Stomach (tissue), 9 donors: Measurements from ENCODE around the gene CXCL12. TPM values are rescaled to one million over a fixed set of nuclear protein-coding genes. Genes with fewer than 3 reads are reported as not detected.
A peak's percentile ranks its signal among the peaks of the same experiment; 100 is the strongest.

ENCODE experiments used
- DNase-seq, 2 donors: peaks; one replicate each; pipeline versions ENCODE4 v3.0.0 to v3.0.0-alpha.2; 2013 to 2019
- H3K27ac ChIP-seq, 5 donors: fragments of 200-600 bp in 4 of 5; sonication (generic) in 4 of 5; one replicate each; pipeline ENCODE4 v1.5.1; 2013 to 2019; ENCODE audit warnings: mild to moderate bottlenecking in 1 of 5, moderate library complexity in 1 of 5
- H3K27me3 ChIP-seq, 3 donors: fragments of 200-600 bp; sonication (generic); one replicate each; pipeline ENCODE4 v1.5.1; 2017 to 2019; ENCODE audit warnings: mixed run types in 1 of 3
- H3K36me3 ChIP-seq, 4 donors: fragments of 200-600 bp; sonication (generic); 1 replicate in 3 of 4; 2 replicates in 1 of 4; pipeline ENCODE4 v1.5.1; 2016 to 2019
- H3K4me1 ChIP-seq, 4 donors: fragments of 200-600 bp; sonication (generic); one replicate each; pipeline ENCODE4 v1.5.1; 2016 to 2019
- H3K4me3 ChIP-seq, 4 donors: fragments of 200-600 bp; sonication (generic) in 3 of 4; one replicate each; pipeline ENCODE4 v1.5.1; 2016 to 2019; ENCODE audit warnings: mild to moderate bottlenecking in 1 of 4
- H3K9me3 ChIP-seq, 4 donors: fragments of 200-600 bp; sonication (generic); one replicate each; pipeline ENCODE4 v1.5.1; 2016 to 2019
- EP300 ChIP-seq: sonication (generic); formaldehyde crosslinking; IDR thresholded peaks from one replicate; pipeline ENCODE4 v1.6.1; 2017; ENCODE audit warnings: antibody characterized with exemption
- POLR2A ChIP-seq, 4 donors: fragments of 450-650 bp; IDR thresholded peaks; one replicate each; pipeline ENCODE4 v1.6.1; 2016; ENCODE audit warnings: antibody characterized with exemption in 4 of 4, control low read depth in 2 of 4, mild to moderate bottlenecking in 1 of 4, moderate library complexity in 1 of 4
- POLR2AphosphoS5 ChIP-seq, 3 donors: sonication (generic); formaldehyde crosslinking; IDR thresholded peaks; one replicate each; pipeline ENCODE4 v1.6.1; 2016; ENCODE audit warnings: antibody characterized with exemption in 3 of 3
- WGBS, 5 donors: extraction: QIAGEN DNeasy Blood & Tissue Kit in 3 of 5; methylation state at CpG; one replicate each; pipeline versions ENCODE4 v1.1.5 to v1.1.7; 2013 to 2018; 5-methylcytosine and 5-hydroxymethylcytosine counted together
- intact Hi-C: fragments of 100-400 bp; cut with DNase I; formaldehyde crosslinking; loops from one replicate; pipeline ENCODE4 v1.15.1; 2023; ENCODE audit warnings: low total_unique reads
- polyA plus RNA-seq, 3 donors: library from polyadenylated mRNA; stranded (reverse); fragments of 200-250 nt; gene quantifications; one replicate each; pipeline ENCODE4 v1.2.3, GENCODE V29; 2013
- total RNA-seq, 5 donors: library from RNA; depleted of rRNA; stranded (reverse); fragments of >200 nt; gene quantifications; one replicate each; pipeline versions ENCODE4 v1.1.0 to v1.2.3, GENCODE V29; 2014 to 2016
- TF ChIP-seq, protein P1 (sequence below), 7 experiments: fragments of 450-650 bp in 4 of 7; fragments of 200-600 bp in 3 of 7; sonication (generic) in 3 of 7; IDR thresholded peaks; one replicate each; pipeline ENCODE4 v1.5.1; 2016 to 2019; ENCODE audit warnings: antibody characterized with exemption in 7 of 7, control low read depth in 2 of 7, mild to moderate bottlenecking in 1 of 7
- donor health status: healthy with polysubstance abuse.
- donor health status: Bipolar disorder and iron deficiency.
- donor health status: healthy.

The CXCL12 gene
- total and polyA plus RNA-seq, 8 donors, result 5.8 to 52.3 (median 12.9) TPM

DNA sequence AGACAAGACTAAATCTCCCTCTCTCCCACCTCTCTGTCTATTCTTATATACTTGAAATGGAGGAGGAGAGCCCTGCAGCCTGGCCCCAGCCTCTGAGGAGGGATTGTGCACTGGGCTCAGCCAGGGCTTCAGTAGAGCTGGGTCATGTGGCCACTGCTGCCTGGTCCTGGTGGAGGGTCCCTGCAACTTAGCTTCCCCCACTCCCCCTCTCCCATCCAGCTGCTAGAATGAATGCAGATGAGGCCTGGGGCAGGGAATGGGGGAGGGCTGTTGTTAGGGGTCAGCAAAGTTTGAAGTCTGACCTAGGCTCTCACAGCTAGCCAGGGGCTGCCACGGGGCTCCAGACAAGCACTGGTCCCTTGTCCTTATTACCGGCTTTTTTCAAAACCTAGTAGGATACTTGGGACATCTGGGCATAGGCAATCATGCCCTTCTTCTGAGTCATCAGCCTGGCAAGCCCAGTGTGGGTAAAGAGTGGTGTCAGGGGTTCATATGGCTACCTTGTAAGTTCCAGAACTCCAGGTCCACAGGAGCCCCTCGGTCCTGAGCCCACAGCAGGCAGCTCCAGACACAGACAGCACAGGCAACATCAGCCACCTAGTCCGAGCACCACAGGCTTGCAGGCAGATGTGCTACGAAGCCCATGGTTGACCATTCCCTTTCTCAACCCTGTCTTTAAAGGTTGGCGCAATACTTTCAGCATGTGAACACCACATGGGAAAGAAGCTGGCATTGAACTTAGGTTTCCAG, 12.8 kb upstream of the CXCL12 start:
- Histone ChIP-seq H3K36me3 (no peaks in the 10 kb centered on the region), H3K9me3 (no peaks in the 10 kb centered on the region), H3K4me1 (no peaks in the 10 kb centered on the region), H3K27me3 (peaks cover 0 to 41% (median 0%) of the 10 kb centered on the region in 3 donors), H3K4me3 (no peak overlapping the region), H3K27ac (no peak overlapping the region)
- intact Hi-C loops, result loop anchor here (10.0 kb wide), 1 partner anchor 457 kb away; no protein-coding TSS in a partner anchor
- TF ChIP-seq POLR2AphosphoS5 (IDR thresholded peaks at IDR 0.05), result no peak
- no peak for TF ChIP-seq POLR2A (IDR thresholded peaks at IDR 0.05)
- no peak for DNase-seq
- whole genome bisulfite sequencing, 5 donors, result 76 to 81% (median 78%) methylated on average over 6 of the region's 6 CpGs

DNA sequence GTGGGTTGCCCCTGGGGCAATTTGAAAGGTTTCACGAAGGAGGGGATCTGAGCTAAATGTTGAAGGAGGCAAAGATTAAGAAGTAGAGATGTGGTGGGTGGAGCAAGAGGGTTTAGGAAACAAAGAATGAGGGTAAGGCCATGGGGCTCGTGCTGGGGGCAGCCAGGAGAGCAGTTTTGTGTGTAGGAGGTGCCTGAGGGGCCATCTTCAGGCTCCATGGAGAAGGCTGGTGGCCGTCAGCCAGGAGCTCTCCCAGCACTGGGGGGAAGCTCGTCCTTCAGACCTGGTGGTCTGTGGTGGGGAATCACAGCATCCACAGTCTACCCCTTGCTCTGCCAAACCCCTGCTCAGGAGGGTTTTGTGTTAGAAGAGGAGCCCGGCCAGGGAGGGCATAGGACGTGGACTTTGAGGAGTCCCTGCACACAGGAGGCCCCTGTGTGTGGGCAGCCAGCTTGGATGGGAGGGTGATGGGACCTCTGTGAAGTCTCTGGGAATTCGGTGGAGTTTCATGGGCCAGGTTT, 11.8 kb upstream of the CXCL12 start:
- intact Hi-C loops, result loop anchor here (10.0 kb wide), 1 partner anchor 458 kb away; no protein-coding TSS in a partner anchor
- 69 to 90% (median 77%) methylated on average over 6 to 7 of the region's 7 CpGs for WGBS, 5 donors
- H3K27me3 ChIP-seq, result peaks cover 0 to 43% (median 0%) of the 10 kb centered on the region in 3 donors

DNA sequence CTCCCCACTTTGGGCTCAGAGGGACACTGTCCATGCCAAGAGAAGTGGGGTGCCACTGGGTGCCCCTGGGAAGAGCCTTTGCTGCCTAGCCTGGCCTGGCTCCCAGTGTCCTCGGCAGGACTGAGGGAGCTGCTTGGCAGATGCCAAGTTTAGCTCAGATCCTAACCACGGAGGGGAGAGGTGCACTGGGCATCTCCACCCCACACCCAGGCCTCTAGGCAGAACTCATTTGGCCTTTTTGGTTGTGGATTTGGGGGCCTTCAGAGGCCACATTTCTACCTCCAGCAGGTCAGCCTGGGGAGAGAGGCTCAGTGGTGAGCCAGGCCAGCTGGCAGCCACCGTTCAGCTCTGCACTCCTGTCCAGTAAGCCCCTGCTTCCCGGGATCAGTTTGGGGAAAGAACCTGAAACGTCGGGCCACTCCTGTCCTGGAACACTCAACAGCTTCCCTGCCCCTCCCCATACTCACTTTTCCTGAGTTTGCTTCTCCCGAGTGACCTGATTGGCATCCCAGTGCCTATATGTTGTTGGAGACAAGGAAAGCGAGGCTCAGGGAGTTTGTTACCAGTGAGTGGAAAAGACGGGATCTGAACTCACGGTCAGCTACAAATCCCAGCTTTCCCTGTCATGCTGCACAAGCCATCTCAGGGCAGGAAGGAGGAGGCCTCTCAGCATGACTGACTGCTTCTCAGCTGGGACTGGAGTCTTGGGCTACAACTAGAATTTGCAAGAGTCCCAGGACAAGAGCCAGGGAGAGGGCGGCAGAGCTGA, 11.2 kb upstream of the CXCL12 start:
- H3K9me3 ChIP-seq, result no peaks in the 10 kb centered on the region
- H3K4me3 ChIP-seq, result no peak overlapping the region
- H3K36me3 ChIP-seq, result no peaks in the 10 kb centered on the region
- DNase-seq, result no peak
- peaks cover 0 to 44% (median 0%) of the 10 kb centered on the region in 3 donors for H3K27me3 ChIP-seq
- H3K27ac ChIP-seq, result no peak overlapping the region
- no peaks in the 10 kb centered on the region for H3K4me1 ChIP-seq
- 72 to 82% (median 81%) methylated on average over 9 to 11 of the region's 11 CpGs for WGBS, 5 donors
- intact Hi-C loops, result loop anchor here (10.0 kb wide), 1 partner anchor 459 kb away; no protein-coding TSS in a partner anchor
- TF ChIP-seq POLR2AphosphoS5 (IDR thresholded peaks at IDR 0.05), result no peak

More for the DNA sequence above, 11.8 kb upstream of the CXCL12 start:
- no peaks in the 10 kb centered on the region for H3K36me3 ChIP-seq
- no peaks in the 10 kb centered on the region for H3K4me1 ChIP-seq
- no peak overlapping the region for H3K4me3 ChIP-seq
- DNase-seq, result no peak
- no peaks in the 10 kb centered on the region for H3K9me3 ChIP-seq
- H3K27ac ChIP-seq, result no peak overlapping the region
- TF ChIP-seq POLR2A (IDR thresholded peaks at IDR 0.05) (no peak), EP300 (no peak)
- TF ChIP-seq, protein P1, sequence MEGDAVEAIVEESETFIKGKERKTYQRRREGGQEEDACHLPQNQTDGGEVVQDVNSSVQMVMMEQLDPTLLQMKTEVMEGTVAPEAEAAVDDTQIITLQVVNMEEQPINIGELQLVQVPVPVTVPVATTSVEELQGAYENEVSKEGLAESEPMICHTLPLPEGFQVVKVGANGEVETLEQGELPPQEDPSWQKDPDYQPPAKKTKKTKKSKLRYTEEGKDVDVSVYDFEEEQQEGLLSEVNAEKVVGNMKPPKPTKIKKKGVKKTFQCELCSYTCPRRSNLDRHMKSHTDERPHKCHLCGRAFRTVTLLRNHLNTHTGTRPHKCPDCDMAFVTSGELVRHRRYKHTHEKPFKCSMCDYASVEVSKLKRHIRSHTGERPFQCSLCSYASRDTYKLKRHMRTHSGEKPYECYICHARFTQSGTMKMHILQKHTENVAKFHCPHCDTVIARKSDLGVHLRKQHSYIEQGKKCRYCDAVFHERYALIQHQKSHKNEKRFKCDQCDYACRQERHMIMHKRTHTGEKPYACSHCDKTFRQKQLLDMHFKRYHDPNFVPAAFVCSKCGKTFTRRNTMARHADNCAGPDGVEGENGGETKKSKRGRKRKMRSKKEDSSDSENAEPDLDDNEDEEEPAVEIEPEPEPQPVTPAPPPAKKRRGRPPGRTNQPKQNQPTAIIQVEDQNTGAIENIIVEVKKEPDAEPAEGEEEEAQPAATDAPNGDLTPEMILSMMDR (IDR thresholded peaks at IDR 0.05), result no peak

DNA sequence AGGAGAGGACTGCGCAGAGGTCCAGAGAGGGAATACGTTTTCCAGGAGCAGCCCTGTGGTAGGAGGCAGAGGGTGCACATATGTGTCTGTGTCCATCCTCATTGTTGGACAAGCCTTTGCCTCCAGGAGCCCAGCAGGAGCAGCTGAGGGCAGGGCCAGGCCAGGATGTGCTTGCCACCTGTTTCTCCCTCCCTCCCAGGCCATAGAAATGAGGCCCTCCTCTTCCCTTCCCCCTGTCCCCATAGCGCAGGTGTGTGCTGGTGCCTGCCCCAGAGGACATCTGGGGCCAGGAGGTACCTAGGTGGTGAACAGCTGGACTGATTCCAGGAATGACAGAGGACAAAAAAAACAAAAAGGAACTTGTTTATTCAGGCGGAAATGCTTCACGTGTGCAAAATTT, 10.5 kb upstream of the CXCL12 start:
- intact Hi-C loops, result loop anchor here (10.0 kb wide), 1 partner anchor 459 kb away; no protein-coding TSS in a partner anchor
- Histone ChIP-seq H3K9me3 (no peaks in the 10 kb centered on the region), H3K4me1 (no peaks in the 10 kb centered on the region), H3K4me3 (no peak overlapping the region), H3K27ac (no peak overlapping the region), H3K36me3 (no peaks in the 10 kb centered on the region), H3K27me3 (peaks cover 0 to 44% (median 0%) of the 10 kb centered on the region in 3 donors)
- TF ChIP-seq EP300, result no peak
- TF ChIP-seq POLR2A (IDR thresholded peaks at IDR 0.05), result no peak
- TF ChIP-seq, protein P1 (IDR thresholded peaks at IDR 0.05), result no peak
- no peak for TF ChIP-seq POLR2AphosphoS5 (IDR thresholded peaks at IDR 0.05)
- 33 to 58% (median 48%) methylated on average over 5 of the region's 5 CpGs for WGBS, 5 donors
- DNase-seq, result peak in 1 of 2 donors; percentile 31

DNA sequence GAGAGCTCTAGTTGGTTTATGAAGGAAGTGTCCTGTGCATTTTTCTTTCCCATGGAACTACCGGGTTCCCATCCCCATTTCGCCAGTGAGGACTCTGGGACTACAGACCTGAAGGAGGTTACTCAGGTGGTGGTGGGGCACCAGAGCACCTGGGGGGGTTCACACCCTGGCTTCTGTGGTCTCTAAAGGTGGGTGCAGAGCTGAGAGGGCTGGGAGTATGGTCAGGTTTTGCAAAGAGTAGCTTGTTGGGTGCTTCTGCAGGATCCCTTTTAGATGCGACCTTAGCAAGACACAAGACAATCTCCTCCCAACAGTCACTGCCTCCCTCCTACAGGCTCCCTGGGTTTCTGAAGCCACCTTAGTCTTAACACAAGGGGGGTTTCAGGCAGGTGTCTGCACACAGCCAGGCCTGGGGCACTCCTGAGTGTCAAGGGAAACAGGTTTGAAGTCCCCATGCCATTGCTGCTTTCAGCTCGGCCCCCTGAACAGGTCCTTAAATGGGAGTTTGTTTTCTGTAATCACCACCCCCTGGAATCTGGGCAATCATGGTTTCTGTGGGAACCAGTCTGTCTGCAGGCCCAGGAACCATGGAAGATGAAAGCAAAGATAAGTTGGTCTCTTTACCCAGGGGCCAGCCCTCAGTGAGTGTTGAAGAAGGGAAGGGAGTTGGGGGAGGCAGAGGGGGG, 9.9 kb upstream of the CXCL12 start:
- H3K4me3 ChIP-seq, result no peak overlapping the region
- H3K36me3 ChIP-seq, result no peaks in the 10 kb centered on the region
- no peak overlapping the region for H3K27ac ChIP-seq
- intact Hi-C loops, result loop anchor here (10.0 kb wide), 1 partner anchor 460 kb away; no protein-coding TSS in a partner anchor
- 69 to 89% (median 79%) methylated on average over 3 to 4 of the region's 4 CpGs for WGBS, 5 donors
- peaks cover 0 to 40% (median 0%) of the 10 kb centered on the region in 3 donors for H3K27me3 ChIP-seq
- TF ChIP-seq POLR2AphosphoS5 (IDR thresholded peaks at IDR 0.05) (no peak), EP300 (no peak), POLR2A (IDR thresholded peaks at IDR 0.05) (no peak)
- TF ChIP-seq, protein P1 (IDR thresholded peaks at IDR 0.05), result no peak
- DNase-seq, result no peak
- no peaks in the 10 kb centered on the region for H3K4me1 ChIP-seq
- no peaks in the 10 kb centered on the region for H3K9me3 ChIP-seq
